Sigmoid colon (tissue), 4 donors: Measurements from ENCODE around the gene ARHGAP22.

ENCODE experiments used
- CTCF ChIP-seq, 4 experiments: fragments of 450-650 bp in 3 of 4; fragments of 200-600 bp in 1 of 4; IDR thresholded peaks; one replicate each; pipeline ENCODE4 v1.5.1; 2016 to 2019; ENCODE audit warnings: antibody characterized with exemption in 4 of 4, mild to moderate bottlenecking in 3 of 4, moderate library complexity in 2 of 4
- EP300 ChIP-seq, 4 donors: sonication (generic); formaldehyde crosslinking; IDR thresholded peaks; one replicate each; pipeline ENCODE4 v1.6.1; 2017; ENCODE audit warnings: antibody characterized with exemption in 4 of 4
- POLR2A ChIP-seq, 2 donors: fragments of 450-650 bp; IDR thresholded peaks; one replicate each; pipeline ENCODE4 v1.6.1; 2016; ENCODE audit warnings: antibody characterized with exemption in 2 of 2, mild to moderate bottlenecking in 2 of 2, moderate library complexity in 2 of 2
- POLR2AphosphoS5 ChIP-seq, 4 donors: sonication (generic); formaldehyde crosslinking; IDR thresholded peaks; one replicate each; pipeline ENCODE4 v1.6.1; 2017; ENCODE audit warnings: antibody characterized with exemption in 4 of 4

- TF ChIP-seq POLR2AphosphoS5 (IDR thresholded peaks at IDR 0.05), result no peak
- TF ChIP-seq CTCF (IDR thresholded peaks at IDR 0.05), result no peak
- no peak for TF ChIP-seq POLR2A (IDR thresholded peaks at IDR 0.05)
- TF ChIP-seq EP300 (IDR thresholded peaks at IDR 0.05), result no peak
Measured at GRCh38 chr10:48608976-48609375, 4.1 kb upstream of the ARHGAP22 start.
